ENCODE measurements around the gene KPNA5. TPM values are rescaled to one million over a fixed set of nuclear protein-coding genes. Genes with fewer than 3 reads are reported as not detected.

The KPNA5 gene
- total and polyA plus RNA-seq, 2 of the 13 experiments (the other 11 are each of a cell fraction or from before 2014, with no cell fraction given) = 5.3 to 13.0 TPM

DNA sequence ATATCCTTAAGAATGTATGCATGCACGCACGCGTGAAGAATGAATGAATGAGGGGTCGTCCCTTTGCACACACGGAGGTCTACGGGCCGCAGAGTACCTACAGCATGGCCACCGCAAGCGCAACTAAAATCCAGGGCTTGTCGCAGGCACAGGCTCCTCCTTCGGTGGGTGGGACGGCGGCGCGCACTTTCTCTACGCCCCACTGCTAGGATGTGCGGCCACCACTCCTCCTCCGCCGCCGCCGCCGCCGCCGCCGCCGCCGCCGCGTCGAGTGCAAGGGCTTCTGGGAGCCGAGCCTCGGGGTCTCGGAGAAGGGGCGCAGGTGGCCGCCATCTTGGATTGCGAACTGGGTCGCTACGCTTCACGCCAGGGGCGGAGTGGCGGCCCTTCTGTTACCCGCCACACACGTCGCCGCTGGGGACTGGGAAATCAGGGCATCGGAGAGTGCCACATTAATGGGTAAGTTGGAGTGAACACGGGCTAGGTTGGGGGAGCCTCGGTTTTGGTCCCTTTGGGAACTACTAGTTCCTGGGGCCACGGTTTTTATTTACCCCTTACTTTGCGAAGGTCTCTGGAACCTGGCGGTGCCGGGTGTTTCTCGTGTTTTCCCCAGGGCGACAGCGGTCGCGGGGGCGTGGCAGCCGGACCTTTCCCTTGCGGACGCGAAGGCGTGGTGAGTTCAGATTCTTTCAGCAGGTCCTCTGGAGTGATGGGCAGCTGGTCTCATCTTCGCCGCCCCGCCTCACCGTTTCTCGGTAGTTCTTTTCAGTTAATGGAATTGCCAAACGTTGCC is at the start of gene KPNA5 (continued):
- TF ChIP-seq MTA1 (CRISPR knock-in tag; IDR thresholded peaks at IDR 0.05; ENCODE audit: borderline replicate concordance) = peak; percentile 66; the same call in 1 of the 2 replicates
- TF ChIP-seq ZNF550 (CRISPR knock-in tag; IDR thresholded peaks at IDR 0.05; ENCODE audit: borderline replicate concordance) = no peak
- peak; percentile 99 for TF ChIP-seq ZNF605 (CRISPR knock-in tag; IDR thresholded peaks at IDR 0.05)
- TF ChIP-seq ZNF674 (CRISPR knock-in tag; IDR thresholded peaks at IDR 0.05; ENCODE audit: low read depth) = 0 out of 2 replicates have a peak, but pooled peaks have one; percentile 21
- peak; percentile 84; the same call in 1 of the 2 replicates for TF ChIP-seq ZNF34 (CRISPR knock-in tag; IDR thresholded peaks at IDR 0.05; ENCODE audit: borderline replicate concordance)
- peak; percentile 78; the same call in 1 of the 2 replicates for TF ChIP-seq BRCA1 (CRISPR knock-in tag; IDR thresholded peaks at IDR 0.05)
- TF ChIP-seq HES4 (CRISPR knock-in tag; IDR thresholded peaks at IDR 0.05; ENCODE audit: borderline replicate concordance) = peak; percentile 84; the same call in 1 of the 2 replicates
- peak; percentile 67 for TF ChIP-seq ZBTB14 (CRISPR knock-in tag; IDR thresholded peaks at IDR 0.05)
- peak; percentile 91; the same call in 1 of the 2 replicates for TF ChIP-seq CAMTA2 (CRISPR knock-in tag; IDR thresholded peaks at IDR 0.05; ENCODE audit: borderline replicate concordance)
- no peak for TF ChIP-seq HNF1A (IDR thresholded peaks at IDR 0.05; ENCODE audit: low read depth)
- no peak; the same call in 1 of the 2 replicates for TF ChIP-seq HNF1A (CRISPR knock-in tag; IDR thresholded peaks at IDR 0.05; ENCODE audit: borderline replicate concordance)
- peak; percentile 91 for TF ChIP-seq ATF7-NPFF (CRISPR knock-in tag; IDR thresholded peaks at IDR 0.05; ENCODE audit: low read depth)
- no peak for TF ChIP-seq MBNL3 (CRISPR knock-in tag; conservative IDR thresholded peaks at IDR 0.05)
- TF ChIP-seq NFKBIZ (CRISPR knock-in tag; IDR thresholded peaks at IDR 0.05) = peak; percentile 68; the same call in 1 of the 2 replicates
- no peak for TF ChIP-seq NCOA5 (CRISPR knock-in tag; IDR thresholded peaks at IDR 0.05)
